BE2C (cell line): ENCODE results near the gene MICU1.
"Not testable (repeated sequence)": the region's sequence is repeated elsewhere in the genome, so short reads cannot be mapped to it uniquely, and the experiment has no call there.

Experiments
- DNase-seq: peaks from one replicate; pipeline ENCODE4 v3.0.0-alpha.2; 2020
- H3K27me3 ChIP-seq: fragments of 250-450 bp; sonication (Bioruptor Pico); 2 replicates; pipeline ENCODE4 v1.5.1; 2020; ENCODE audit warnings: mild to moderate bottlenecking
- H3K36me3 ChIP-seq: fragments of 250-450 bp; sonication (Bioruptor Pico); 2 replicates; pipeline ENCODE4 v1.5.1; 2020; ENCODE audit warnings: mild to moderate bottlenecking
- H3K4me1 ChIP-seq: fragments of 250-450 bp; sonication (Bioruptor Pico); 2 replicates; pipeline ENCODE4 v1.5.1; 2020
- H3K4me3 ChIP-seq: 2 replicates; pipeline ENCODE4 v1.5.1; 2011; ENCODE audit warnings: low read depth, low read length
- H3K9me3 ChIP-seq: fragments of 250-450 bp; sonication (Bioruptor Pico); 2 replicates; pipeline ENCODE4 v1.5.1; 2020
- CTCF ChIP-seq: IDR thresholded peaks from 2 replicates; pipeline ENCODE4 v1.5.1; 2012; ENCODE audit warnings: mild to moderate bottlenecking, low read depth, low read length

Gene MICU1

GRCh38 chr10:72472306-72472705 lies 153.6 kb downstream of the MICU1 start:
- Histone ChIP-seq H3K9me3 (no peaks in the 10 kb centered on the region), H3K4me1 (no peaks in the 10 kb centered on the region), H3K27me3 (no peaks in the 10 kb centered on the region), H3K4me3 (no peak overlapping the region), H3K36me3 (peaks cover 7% of the 10 kb centered on the region; the same call in 1 of the 2 replicates)
- no peak for DNase-seq
- no peak for TF ChIP-seq CTCF

- H3K9me3 ChIP-seq = no peaks in the 10 kb centered on the region
- peaks cover 5% of the 10 kb centered on the region; the same call in 1 of the 2 replicates for H3K36me3 ChIP-seq
- TF ChIP-seq CTCF = no peak
- no peak for DNase-seq
- no peaks in the 10 kb centered on the region for H3K27me3 ChIP-seq
- H3K4me1 ChIP-seq = no peaks in the 10 kb centered on the region
- H3K4me3 ChIP-seq = no peak overlapping the region
Measured at GRCh38 chr10:72470666-72471065, 155.2 kb downstream of the MICU1 start.

- not testable (repeated sequence) for H3K36me3 ChIP-seq, H3K4me3 ChIP-seq, H3K9me3 ChIP-seq, DNase-seq, H3K4me1 ChIP-seq, H3K27me3 ChIP-seq
Measured at GRCh38 chr10:72467064-72467463, 158.8 kb downstream of the MICU1 start.

GRCh38 chr10:72466018-72466417 lies 159.9 kb downstream of the MICU1 start:
- Histone ChIP-seq H3K27me3 (no peaks in the 10 kb centered on the region), H3K4me3 (no peak overlapping the region), H3K36me3 (no peaks in the 10 kb centered on the region), H3K4me1 (peaks cover under 1% of the 10 kb centered on the region; the same call in 1 of the 2 replicates), H3K9me3 (no peaks in the 10 kb centered on the region)
- no peak for DNase-seq
- TF ChIP-seq CTCF = no peak

GRCh38 chr10:72464438-72464837 lies 161.4 kb downstream of the MICU1 start:
- no peak for TF ChIP-seq CTCF
- Histone ChIP-seq H3K4me1 (peaks cover 6% of the 10 kb centered on the region; the same call in 1 of the 2 replicates), H3K27me3 (no peaks in the 10 kb centered on the region), H3K36me3 (no peaks in the 10 kb centered on the region), H3K4me3 (no peak overlapping the region), H3K9me3 (no peaks in the 10 kb centered on the region)
- no peak for DNase-seq

- Histone ChIP-seq H3K36me3 (no peaks in the 10 kb centered on the region), H3K27me3 (no peaks in the 10 kb centered on the region), H3K9me3 (no peaks in the 10 kb centered on the region), H3K4me1 (peaks cover 6% of the 10 kb centered on the region; the same call in 1 of the 2 replicates), H3K4me3 (no peak overlapping the region)
- DNase-seq = no peak
- TF ChIP-seq CTCF = no peak
Measured at GRCh38 chr10:72462261-72462660, 163.6 kb downstream of the MICU1 start.

GRCh38 chr10:72461085-72461484 lies 164.8 kb downstream of the MICU1 start:
- Histone ChIP-seq H3K9me3 (no peaks in the 10 kb centered on the region), H3K4me3 (no peak overlapping the region), H3K36me3 (no peaks in the 10 kb centered on the region), H3K4me1 (peaks cover 6% of the 10 kb centered on the region; the same call in 1 of the 2 replicates), H3K27me3 (no peaks in the 10 kb centered on the region)
- no peak for TF ChIP-seq CTCF
- DNase-seq = no peak
